Glutamatergic neuron (in vitro differentiated cells): ENCODE results near the gene ZNF774. TPM values are rescaled to one million over a fixed set of nuclear protein-coding genes. Genes with fewer than 3 reads are reported as not detected.
"Not testable (repeated sequence)": the region's sequence is repeated elsewhere in the genome, so short reads cannot be mapped to it uniquely, and the experiment has no call there.

Experiments used
- DNase-seq: peaks from one replicate; pipeline ENCODE4 v3.0.0; 2022
- H3K27ac Mint-ChIP-seq: one replicate; pipeline ENCODE4 v1.8.0; 2020; ENCODE audit warnings: mild to moderate bottlenecking, mixed read lengths, inconsistent platforms; ENCODE audit not compliant: unreplicated experiment
- H3K27me3 Mint-ChIP-seq: one replicate; pipeline ENCODE4 v1.8.0; 2020; ENCODE audit warnings: mild to moderate bottlenecking, moderate library complexity, mixed read lengths, inconsistent platforms; ENCODE audit not compliant: unreplicated experiment
- H3K36me3 Mint-ChIP-seq: one replicate; pipeline ENCODE4 v1.8.0; 2020; ENCODE audit warnings: mild to moderate bottlenecking, mixed read lengths, inconsistent platforms; ENCODE audit not compliant: unreplicated experiment
- H3K4me1 Mint-ChIP-seq: one replicate; pipeline ENCODE4 v1.8.0; 2020; ENCODE audit warnings: mild to moderate bottlenecking, low read depth, mixed read lengths, inconsistent platforms; ENCODE audit not compliant: unreplicated experiment
- H3K4me3 Mint-ChIP-seq: one replicate; pipeline ENCODE4 v1.8.0; 2020; ENCODE audit warnings: mild to moderate bottlenecking, mixed read lengths, inconsistent platforms; ENCODE audit not compliant: unreplicated experiment
- H3K9me3 Mint-ChIP-seq: one replicate; pipeline ENCODE4 v1.8.0; 2020; ENCODE audit warnings: mild to moderate bottlenecking, moderate library complexity, mixed read lengths, inconsistent platforms; ENCODE audit not compliant: unreplicated experiment
- CTCF ChIP-seq: fragments of 200-600 bp; sonication (generic); IDR thresholded peaks from one replicate; pipeline ENCODE4 v1.5.0; 2021; ENCODE audit not compliant: partially characterized antibody, unreplicated experiment
- total RNA-seq: library from RNA; stranded (reverse); fragmentation: NEBNext Ultra II Directional; extraction: Animal tissue kit (Norgen Biotek cat#: 25700); gene quantifications from one replicate; pipeline ENCODE4 v1.2.1, GENCODE V29; 2021; ENCODE audit not compliant: unreplicated experiment

ZNF774 gene
- total RNA-seq, 1 donor from 2014 or later: 6.7 TPM

GRCh38 chr15:90343302-90343790, 8.7 kb upstream of the ZNF774 start:
- peaks cover 2% of the 10 kb centered on the region for H3K27me3 Mint-ChIP-seq

GRCh38 chr15:90344662-90345061, 7.4 kb upstream of the ZNF774 start:
- H3K36me3 Mint-ChIP-seq: no peaks in the 10 kb centered on the region
- TF ChIP-seq CTCF: no peak
- no peak overlapping the region for H3K4me3 Mint-ChIP-seq
- peaks cover 3% of the 10 kb centered on the region for H3K9me3 Mint-ChIP-seq
- H3K27ac Mint-ChIP-seq: no peak overlapping the region
- H3K27me3 Mint-ChIP-seq: peaks cover 2% of the 10 kb centered on the region
- no peak for DNase-seq
- H3K4me1 Mint-ChIP-seq: no peaks in the 10 kb centered on the region

More at GRCh38 chr15:90343302-90343790, 8.7 kb upstream of the ZNF774 start:
- DNase-seq: no peak
- Mint-ChIP-seq H3K36me3 (no peaks in the 10 kb centered on the region), H3K4me1 (no peaks in the 10 kb centered on the region), H3K9me3 (peaks cover 1% of the 10 kb centered on the region), H3K4me3 (no peak overlapping the region), H3K27ac (no peak overlapping the region)
- TF ChIP-seq CTCF: no peak

GRCh38 chr15:90345857-90346256, 6.2 kb upstream of the ZNF774 start:
- Mint-ChIP-seq H3K36me3 (no peaks in the 10 kb centered on the region), H3K4me3 (no peak overlapping the region), H3K27me3 (peaks cover 2% of the 10 kb centered on the region), H3K27ac (no peak overlapping the region), H3K4me1 (no peaks in the 10 kb centered on the region), H3K9me3 (peaks cover 3% of the 10 kb centered on the region)
- DNase-seq: no peak
- no peak for TF ChIP-seq CTCF

GRCh38 chr15:90347431-90348065, 4.5 kb upstream of the ZNF774 start:
- not testable (repeated sequence) for H3K4me3 Mint-ChIP-seq, H3K36me3 Mint-ChIP-seq, H3K4me1 Mint-ChIP-seq, DNase-seq, H3K27me3 Mint-ChIP-seq, H3K27ac Mint-ChIP-seq, H3K9me3 Mint-ChIP-seq

GRCh38 chr15:90348456-90348855, 3.6 kb upstream of the ZNF774 start:
- TF ChIP-seq CTCF: no peak
- no peak for DNase-seq
- Mint-ChIP-seq H3K27me3 (peaks cover 2% of the 10 kb centered on the region), H3K9me3 (peaks cover 3% of the 10 kb centered on the region), H3K4me3 (no peak overlapping the region), H3K4me1 (no peaks in the 10 kb centered on the region), H3K27ac (no peak overlapping the region), H3K36me3 (no peaks in the 10 kb centered on the region)
